Esophagus squamous epithelium (tissue), 5 donors: Measurements from ENCODE around the gene LDLRAP1. TPM values are rescaled to one million over a fixed set of nuclear protein-coding genes. Genes with fewer than 3 reads are reported as not detected.

Experiments
- DNase-seq: peaks from one replicate; lab custom pipeline; 2025; lab: John Stamatoyannopoulos, UW
- H3K27ac ChIP-seq, 4 donors: fragments of 200-600 bp; sonication (generic); one replicate each; pipeline ENCODE4 v1.5.1; 2016 to 2019; ENCODE audit warnings: mild to moderate bottlenecking in 1 of 4
- H3K27me3 ChIP-seq, 4 donors: fragments of 200-600 bp; sonication (generic); 1 replicate in 3 of 4; 2 replicates in 1 of 4; pipeline versions ENCODE4 v1.5.1 to v1.6.0; 2017 to 2021; ENCODE audit warnings: antibody characterized with exemption in 1 of 4
- H3K36me3 ChIP-seq, 3 donors: fragments of 200-600 bp; sonication (generic); one replicate each; pipeline ENCODE4 v1.5.1; 2016 to 2019
- H3K4me1 ChIP-seq, 3 donors: fragments of 200-600 bp; sonication (generic); one replicate each; pipeline ENCODE4 v1.5.1; 2017 to 2019
- H3K4me3 ChIP-seq, 4 donors: fragments of 200-600 bp; sonication (generic); 1 replicate in 3 of 4; 2 replicates in 1 of 4; pipeline ENCODE4 v1.5.1; 2016 to 2019; ENCODE audit warnings: mild to moderate bottlenecking in 2 of 4, moderate library complexity in 1 of 4
- H3K9me3 ChIP-seq, 3 donors: fragments of 200-600 bp; sonication (generic); one replicate each; pipeline ENCODE4 v1.5.1; 2016 to 2019
- POLR2A ChIP-seq, 4 donors: fragments of 450-650 bp; IDR thresholded peaks; one replicate each; pipeline ENCODE4 v1.6.1; 2017; ENCODE audit warnings: antibody characterized with exemption in 4 of 4, mild to moderate bottlenecking in 4 of 4, moderate library complexity in 3 of 4
- WGBS, 2 donors: methylation state at CpG; one replicate each; pipeline ENCODE4 v1.1.5; 2018; 5-methylcytosine and 5-hydroxymethylcytosine counted together
- intact Hi-C: fragments of 100-400 bp; cut with DNase I; formaldehyde crosslinking; loops from one replicate; pipeline ENCODE4 v1.15.0; 2022
- total RNA-seq, 4 donors: library from RNA; depleted of rRNA; stranded (reverse); fragments of >200 nt; gene quantifications; one replicate each; pipeline ENCODE4 v1.1.0, GENCODE V29; 2016
- TF ChIP-seq, protein P1 (sequence below), 6 experiments: fragments of 450-650 bp in 4 of 6; fragments of 200-600 bp in 2 of 6; sonication (generic) in 2 of 6; IDR thresholded peaks; one replicate each; pipeline ENCODE4 v1.5.1; 2016 to 2019; ENCODE audit warnings: antibody characterized with exemption in 6 of 6, mild to moderate bottlenecking in 4 of 6, moderate library complexity in 4 of 6
- donor health status: DM: yes; HTN: yes; CAD: no.

Gene LDLRAP1
- total RNA-seq, 4 donors from 2014 or later, result 17.0 to 21.4 (median 19.5) TPM

DNA sequence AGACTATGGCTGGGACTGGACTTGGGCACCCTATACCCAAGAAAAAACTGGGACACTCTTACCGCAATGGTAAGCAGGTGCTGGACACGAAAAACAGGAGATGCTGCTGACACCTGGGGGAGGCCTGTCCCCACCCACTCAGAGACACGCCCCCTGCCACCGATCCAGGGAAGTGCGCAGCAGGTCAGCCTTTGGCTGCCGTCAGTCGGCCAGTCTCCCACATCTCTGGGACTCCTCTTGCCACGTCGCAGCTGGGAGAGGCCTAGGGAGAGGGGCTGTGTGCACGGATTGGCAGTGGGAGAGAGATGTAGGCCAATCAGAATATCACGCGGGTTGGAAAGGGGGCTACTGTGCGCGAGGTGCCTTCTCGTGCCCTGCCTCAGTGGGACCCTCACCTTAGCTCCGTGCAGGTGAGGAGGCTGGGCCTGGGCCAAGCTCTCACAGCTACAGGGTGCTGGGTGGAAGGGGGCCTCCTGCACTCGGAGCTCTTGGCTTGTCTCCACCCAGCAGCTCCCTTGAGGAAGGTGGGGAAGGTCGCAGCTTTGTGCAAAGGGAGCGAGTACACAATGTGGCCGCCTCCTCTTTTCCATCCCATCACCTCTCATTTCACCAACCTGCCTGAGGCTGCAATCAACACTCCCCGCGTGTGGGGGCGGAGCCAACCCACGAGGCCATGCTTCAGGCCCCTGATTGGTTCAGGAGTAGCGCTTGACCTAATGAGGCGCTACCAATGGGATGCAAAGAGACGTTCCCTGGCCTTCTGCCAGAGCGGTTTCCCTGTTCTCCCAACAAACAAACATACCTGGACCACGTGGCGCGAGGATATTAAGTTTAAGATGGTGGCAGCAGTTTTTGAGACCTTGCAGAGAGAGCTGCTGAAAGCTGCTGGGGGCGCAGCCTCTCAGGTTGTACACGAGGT lies 25.7 kb upstream of the LDLRAP1 start:
- Histone ChIP-seq H3K27me3 (no peaks in the 10 kb centered on the region), H3K4me3 (no peak overlapping the region), H3K4me1 (no peaks in the 10 kb centered on the region), H3K27ac (no peak overlapping the region), H3K9me3 (no peaks in the 10 kb centered on the region), H3K36me3 (no peaks in the 10 kb centered on the region)
- WGBS, 2 donors, result 77 to 88% methylated on average over 8 to 28 of the region's 33 CpGs
- TF ChIP-seq POLR2A (IDR thresholded peaks at IDR 0.05), result no peak
- TF ChIP-seq, protein P1, sequence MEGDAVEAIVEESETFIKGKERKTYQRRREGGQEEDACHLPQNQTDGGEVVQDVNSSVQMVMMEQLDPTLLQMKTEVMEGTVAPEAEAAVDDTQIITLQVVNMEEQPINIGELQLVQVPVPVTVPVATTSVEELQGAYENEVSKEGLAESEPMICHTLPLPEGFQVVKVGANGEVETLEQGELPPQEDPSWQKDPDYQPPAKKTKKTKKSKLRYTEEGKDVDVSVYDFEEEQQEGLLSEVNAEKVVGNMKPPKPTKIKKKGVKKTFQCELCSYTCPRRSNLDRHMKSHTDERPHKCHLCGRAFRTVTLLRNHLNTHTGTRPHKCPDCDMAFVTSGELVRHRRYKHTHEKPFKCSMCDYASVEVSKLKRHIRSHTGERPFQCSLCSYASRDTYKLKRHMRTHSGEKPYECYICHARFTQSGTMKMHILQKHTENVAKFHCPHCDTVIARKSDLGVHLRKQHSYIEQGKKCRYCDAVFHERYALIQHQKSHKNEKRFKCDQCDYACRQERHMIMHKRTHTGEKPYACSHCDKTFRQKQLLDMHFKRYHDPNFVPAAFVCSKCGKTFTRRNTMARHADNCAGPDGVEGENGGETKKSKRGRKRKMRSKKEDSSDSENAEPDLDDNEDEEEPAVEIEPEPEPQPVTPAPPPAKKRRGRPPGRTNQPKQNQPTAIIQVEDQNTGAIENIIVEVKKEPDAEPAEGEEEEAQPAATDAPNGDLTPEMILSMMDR (IDR thresholded peaks at IDR 0.05), result no peak
- DNase-seq, result no peak
- intact Hi-C loops, result no loop called here

DNA sequence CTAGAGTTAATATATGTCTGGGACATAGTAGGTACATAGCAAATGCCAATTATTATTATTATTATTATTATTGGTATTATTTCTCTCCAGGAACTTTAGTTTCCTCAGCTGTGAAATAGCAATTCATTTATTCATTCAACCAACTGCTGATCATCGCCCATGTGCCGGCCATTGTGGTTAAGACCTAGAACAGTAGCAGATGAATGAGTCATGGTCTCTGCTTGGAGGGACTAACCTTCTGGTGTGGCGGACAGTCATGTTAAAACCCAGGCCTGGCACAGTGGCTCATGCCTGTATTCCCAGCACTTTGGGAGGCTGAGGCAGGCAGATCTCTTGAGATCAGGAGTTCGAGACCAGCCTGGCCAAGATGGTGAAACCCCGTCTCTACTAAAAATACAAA lies 23.8 kb upstream of the LDLRAP1 start:
- H3K4me1 ChIP-seq, result no peaks in the 10 kb centered on the region
- no peak overlapping the region for H3K27ac ChIP-seq
- H3K27me3 ChIP-seq, result no peaks in the 10 kb centered on the region
- H3K4me3 ChIP-seq, result no peak overlapping the region
- DNase-seq, result no peak
- no peaks in the 10 kb centered on the region for H3K36me3 ChIP-seq
- TF ChIP-seq POLR2A (IDR thresholded peaks at IDR 0.05), result no peak
- TF ChIP-seq, protein P1 (IDR thresholded peaks at IDR 0.05), result no peak
- 71 to 80% methylated on average over 5 of the region's 5 CpGs for WGBS, 2 donors
- intact Hi-C loops, result loop anchor here (10.0 kb wide), 1 partner anchor 115 kb away; no protein-coding TSS in a partner anchor
- no peaks in the 10 kb centered on the region for H3K9me3 ChIP-seq

DNA sequence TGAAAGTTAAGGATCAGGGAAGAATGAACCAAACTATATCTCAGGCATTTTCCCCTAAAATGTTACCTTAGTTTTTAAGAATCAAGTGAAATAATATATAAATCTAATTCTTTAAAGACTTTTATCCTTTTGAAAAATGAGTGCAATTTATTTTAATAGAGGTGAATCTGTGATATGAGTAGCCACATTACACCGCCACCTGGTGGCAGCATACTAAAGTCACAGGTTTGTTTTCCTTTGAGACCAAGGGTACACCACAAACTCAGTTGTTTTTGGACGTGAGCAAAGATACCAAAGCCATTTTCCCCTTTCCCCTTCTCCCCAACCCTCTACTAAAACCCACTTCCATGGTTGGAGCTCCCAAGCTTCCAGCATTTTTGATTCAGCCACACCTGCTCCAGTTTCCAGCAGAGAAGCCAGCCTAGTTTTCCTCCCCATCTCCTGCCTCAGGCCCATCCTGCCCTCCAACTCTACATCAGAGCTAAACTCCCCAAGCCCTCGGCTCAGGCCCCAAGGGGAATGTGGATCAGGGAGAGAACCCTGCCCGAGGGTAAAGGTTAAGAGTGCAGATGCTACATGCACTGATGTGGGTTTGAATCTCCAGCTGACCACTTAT lies 22.9 kb upstream of the LDLRAP1 start:
- Histone ChIP-seq H3K27ac (no peak overlapping the region), H3K9me3 (no peaks in the 10 kb centered on the region), H3K27me3 (no peaks in the 10 kb centered on the region), H3K4me1 (no peaks in the 10 kb centered on the region), H3K36me3 (no peaks in the 10 kb centered on the region), H3K4me3 (no peak overlapping the region)
- DNase-seq, result no peak
- WGBS, 2 donors, result 7 to 13% methylated on average over 4 of the region's 4 CpGs
- intact Hi-C loops, result loop anchor here (10.0 kb wide), 1 partner anchor 116 kb away; no protein-coding TSS in a partner anchor
- TF ChIP-seq POLR2A (IDR thresholded peaks at IDR 0.05), result no peak
- TF ChIP-seq, protein P1 (IDR thresholded peaks at IDR 0.05), result peak; percentile 65 to 88 (median 80)

DNA sequence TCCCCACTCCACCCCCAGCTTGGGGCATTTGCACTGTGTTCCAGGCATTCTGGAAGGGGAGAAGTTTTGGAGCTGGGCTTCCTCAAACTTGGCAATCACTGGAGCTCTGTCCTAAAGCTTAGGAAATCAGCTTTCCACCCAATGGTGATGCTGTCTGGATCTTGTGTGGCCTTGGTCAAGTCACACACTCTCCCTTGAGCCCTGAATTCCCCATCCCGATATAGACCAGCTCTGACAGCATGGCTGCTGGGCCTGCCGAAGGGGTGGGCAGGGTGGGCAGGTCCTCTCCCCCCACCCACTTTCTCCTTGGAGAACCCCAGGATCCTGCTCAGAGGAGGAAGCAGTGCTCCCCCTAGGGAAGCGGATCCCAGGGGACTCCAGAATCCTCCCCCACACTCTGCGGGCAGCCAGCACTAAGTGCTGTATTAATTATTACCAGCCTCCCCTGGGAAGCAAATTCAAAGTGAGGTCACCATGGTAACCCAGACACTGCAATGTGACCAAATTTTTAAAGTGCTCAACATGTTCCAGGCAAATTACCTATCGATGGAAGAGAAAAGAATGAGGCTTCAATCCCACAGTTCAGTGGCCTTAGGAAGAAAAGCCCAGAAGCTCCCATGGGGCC lies 21.3 kb upstream of the LDLRAP1 start:
- H3K27me3 ChIP-seq, result no peaks in the 10 kb centered on the region
- WGBS, 2 donors, result 79% methylated on average over 4 of the region's 5 CpGs; no CpG with 5 or more reads in 1 of the 2 donors
- H3K27ac ChIP-seq, result no peak overlapping the region
- peaks cover 0 to 5% (median 0%) of the 10 kb centered on the region in 3 donors for H3K4me1 ChIP-seq
- H3K4me3 ChIP-seq, result no peak overlapping the region
- no peak for TF ChIP-seq POLR2A (IDR thresholded peaks at IDR 0.05)
- DNase-seq, result no peak
- H3K36me3 ChIP-seq, result no peaks in the 10 kb centered on the region
- intact Hi-C loops, result loop anchor here (10.0 kb wide), 1 partner anchor 117 kb away; no protein-coding TSS in a partner anchor
- H3K9me3 ChIP-seq, result no peaks in the 10 kb centered on the region

DNA sequence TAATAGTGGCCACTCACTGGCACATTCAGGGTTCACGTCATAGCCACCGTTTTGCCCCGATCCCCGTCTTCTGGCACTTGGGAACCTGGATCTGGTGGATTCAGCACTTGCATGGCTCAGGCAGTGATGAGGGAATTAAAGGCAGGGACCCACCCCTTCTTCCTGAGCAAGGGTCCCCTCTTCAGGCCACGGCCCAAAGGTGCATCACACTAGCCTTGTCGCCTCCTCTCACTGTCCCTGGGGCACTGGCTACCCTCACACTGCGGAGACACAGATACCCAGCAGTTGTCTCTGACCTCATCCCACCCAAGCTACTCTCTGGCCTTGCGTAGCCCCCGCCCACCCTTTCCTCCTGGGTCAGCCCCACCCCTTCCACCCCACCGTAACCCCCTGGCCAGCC lies 19.9 kb upstream of the LDLRAP1 start:
- DNase-seq, result no peak
- Histone ChIP-seq H3K36me3 (no peaks in the 10 kb centered on the region), H3K9me3 (no peaks in the 10 kb centered on the region), H3K27me3 (no peaks in the 10 kb centered on the region), H3K27ac (no peak overlapping the region), H3K4me1 (peaks cover 0 to 19% (median 0%) of the 10 kb centered on the region in 3 donors), H3K4me3 (no peak overlapping the region)
- TF ChIP-seq POLR2A (IDR thresholded peaks at IDR 0.05), result no peak
- TF ChIP-seq, protein P1 (IDR thresholded peaks at IDR 0.05), result peak in 2 of 6 experiments; percentile 19 to 23
- 79 to 85% methylated on average over 7 to 8 of the region's 10 CpGs for WGBS, 2 donors
- intact Hi-C loops, result loop anchor here (10.0 kb wide), 1 partner anchor 119 kb away; no protein-coding TSS in a partner anchor
